ENCODE results near the gene CAST. TPM values are rescaled to one million over a fixed set of nuclear protein-coding genes. Genes with fewer than 3 reads are reported as not detected.

The CAST gene
- total RNA-seq, 1 donor from 2014 or later = 239 TPM

DNA sequence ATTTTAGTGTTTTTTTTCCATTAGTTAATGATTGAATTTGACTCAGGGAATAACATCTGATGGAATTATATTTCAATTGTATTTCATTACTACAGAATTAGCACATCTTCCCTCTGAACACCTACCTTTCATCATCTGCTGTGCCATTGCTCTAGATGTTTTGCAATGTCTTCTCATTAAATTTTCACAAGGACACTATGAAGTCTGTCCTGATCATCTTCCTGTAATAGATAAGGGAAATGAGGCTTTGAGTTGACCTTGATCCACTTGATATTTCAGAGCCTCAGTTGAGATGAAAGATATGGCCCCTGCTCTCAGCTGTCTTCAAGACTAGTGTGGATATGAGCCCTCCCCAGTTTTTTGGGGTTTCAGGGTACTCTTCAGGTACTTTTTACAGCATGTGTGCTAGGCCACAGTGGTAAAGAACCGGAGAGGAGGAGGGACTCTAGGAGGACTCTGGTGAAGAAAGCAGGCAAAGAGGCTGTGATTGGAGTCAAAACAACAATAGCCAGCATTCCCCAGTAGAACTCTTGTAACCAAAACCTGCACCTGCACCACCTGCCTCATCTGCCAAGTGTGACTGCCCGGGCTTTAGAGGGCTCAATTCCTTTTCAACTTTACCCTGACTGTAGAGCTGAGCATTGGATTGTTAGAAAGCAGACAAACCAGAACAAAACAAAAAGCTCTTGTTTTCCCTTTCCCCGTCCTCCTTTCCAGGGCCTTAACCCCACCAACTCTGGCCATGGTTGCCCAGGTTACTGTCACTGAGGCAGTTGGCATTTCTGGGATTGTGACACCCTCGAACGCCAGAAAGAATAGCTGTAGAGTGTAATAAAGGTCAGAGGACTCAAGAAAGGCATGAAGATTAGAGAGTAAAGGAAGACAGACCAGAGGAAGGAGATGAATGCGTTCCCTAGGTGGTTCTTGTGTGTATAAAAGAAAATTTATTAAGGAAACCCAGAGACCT, 89.3 kb downstream of the CAST start:
- H3K4me3 Mint-ChIP-seq = no peak overlapping the region
- peak overlapping the region; percentile 47 for H3K27ac Mint-ChIP-seq
- no peak for DNase-seq (ENCODE audit: extremely low spot score, unreplicated experiment)

GRCh38 chr5:96752341-96753016, 90.3 kb downstream of the CAST start:
- H3K4me3 Mint-ChIP-seq = no peak overlapping the region
- peaks cover 28% of the 10 kb centered on the region for H3K36me3 Mint-ChIP-seq
- peak; percentile 84 for TF ChIP-seq CTCF (conservative IDR thresholded peaks at IDR 0.05)
- peak overlapping the region; percentile 47 for H3K27ac Mint-ChIP-seq
- no peaks in the 10 kb centered on the region for H3K9me3 Mint-ChIP-seq
- H3K4me1 Mint-ChIP-seq (ENCODE audit: unreplicated experiment) = peaks cover 20% of the 10 kb centered on the region
- H3K27me3 Mint-ChIP-seq = no peaks in the 10 kb centered on the region
- no peak for DNase-seq (ENCODE audit: extremely low spot score, unreplicated experiment)

More for the DNA sequence above, 89.3 kb downstream of the CAST start:
- Mint-ChIP-seq H3K4me1 (ENCODE audit: unreplicated experiment) (peaks cover 11% of the 10 kb centered on the region), H3K9me3 (no peaks in the 10 kb centered on the region), H3K36me3 (peaks cover 22% of the 10 kb centered on the region), H3K27me3 (no peaks in the 10 kb centered on the region)
- no peak for TF ChIP-seq CTCF (conservative IDR thresholded peaks at IDR 0.05)

DNA sequence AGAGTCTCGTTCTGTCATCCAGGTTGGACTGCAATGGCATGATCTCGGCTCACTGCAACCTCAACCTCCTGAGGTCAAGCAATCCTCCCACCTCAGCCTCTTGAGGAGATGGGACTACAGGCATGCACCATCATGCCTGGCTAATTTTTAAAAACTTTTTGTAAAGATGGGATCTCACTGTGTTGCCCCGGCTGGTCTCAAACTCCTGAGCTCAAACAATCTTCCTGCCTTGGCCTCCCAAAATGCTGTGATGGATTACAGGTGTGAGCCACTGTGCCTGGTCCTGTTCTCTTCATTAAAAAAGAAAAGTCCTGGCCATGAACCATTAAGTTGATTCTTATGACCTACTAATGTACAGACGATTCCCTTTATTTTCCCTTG, 90.8 kb downstream of the CAST start:
- Mint-ChIP-seq H3K27ac (no peak overlapping the region), H3K4me3 (no peak overlapping the region), H3K9me3 (no peaks in the 10 kb centered on the region), H3K4me1 (ENCODE audit: unreplicated experiment) (peaks cover 20% of the 10 kb centered on the region), H3K36me3 (peaks cover 24% of the 10 kb centered on the region), H3K27me3 (no peaks in the 10 kb centered on the region)
- DNase-seq (ENCODE audit: extremely low spot score, unreplicated experiment) = no peak
- no peak for TF ChIP-seq CTCF (conservative IDR thresholded peaks at IDR 0.05)

GRCh38 chr5:96753848-96754247, 91.7 kb downstream of the CAST start:
- no peak for DNase-seq (ENCODE audit: extremely low spot score, unreplicated experiment)
- Mint-ChIP-seq H3K36me3 (peaks cover 25% of the 10 kb centered on the region), H3K9me3 (no peaks in the 10 kb centered on the region), H3K27me3 (no peaks in the 10 kb centered on the region), H3K27ac (no peak overlapping the region), H3K4me3 (no peak overlapping the region), H3K4me1 (ENCODE audit: unreplicated experiment) (peaks cover 20% of the 10 kb centered on the region)
- no peak for TF ChIP-seq CTCF (conservative IDR thresholded peaks at IDR 0.05)

DNA sequence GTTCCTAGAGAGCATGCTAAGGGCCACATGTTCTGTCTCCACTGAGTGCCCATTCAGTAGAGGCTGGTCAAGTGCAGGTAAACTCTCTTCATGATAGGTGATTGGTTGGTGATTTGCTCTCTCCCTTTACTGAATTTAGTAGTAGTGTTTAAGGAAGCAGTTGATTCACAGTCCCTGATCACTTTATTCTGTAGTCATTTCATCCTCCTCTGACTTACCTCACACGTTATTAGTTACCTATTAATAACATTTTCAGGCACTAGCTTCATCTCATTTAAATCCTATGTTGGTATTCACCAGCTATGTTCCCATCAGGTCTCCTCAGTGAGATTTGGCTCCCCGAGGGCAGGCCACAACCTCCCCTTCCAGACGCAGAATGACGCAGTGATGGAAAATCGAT, 93.7 kb downstream of the CAST start:
- H3K27ac Mint-ChIP-seq = no peak overlapping the region
- no peaks in the 10 kb centered on the region for H3K27me3 Mint-ChIP-seq
- no peaks in the 10 kb centered on the region for H3K9me3 Mint-ChIP-seq
- H3K36me3 Mint-ChIP-seq = peaks cover 20% of the 10 kb centered on the region
- H3K4me3 Mint-ChIP-seq = no peak overlapping the region
- TF ChIP-seq CTCF (conservative IDR thresholded peaks at IDR 0.05) = no peak
- H3K4me1 Mint-ChIP-seq (ENCODE audit: unreplicated experiment) = peaks cover 20% of the 10 kb centered on the region
- DNase-seq (ENCODE audit: extremely low spot score, unreplicated experiment) = no peak

Data from type B pancreatic cell (in vitro differentiated cells).